GM13977 (cell line): ENCODE data around the gene PCDHGB6.
"Not testable (repeated sequence)": the region's sequence is repeated elsewhere in the genome, so short reads cannot be mapped to it uniquely, and the experiment has no call there.

Experiments
- DNase-seq: peaks from one replicate; pipeline ENCODE4 v3.0.0; 2012; ENCODE audit warnings: low spot score
- CTCF ChIP-seq: IDR thresholded peaks from 2 replicates; pipeline ENCODE4 v1.5.1; 2012; ENCODE audit warnings: mild to moderate bottlenecking, control low read depth; ENCODE audit not compliant: insufficient read depth; ENCODE audit errors: extremely low read depth, missing control alignments
- in situ Hi-C: fragments of 300-500 bp; cut with MboI; formaldehyde crosslinking; loops from one replicate; pipeline ENCODE4 v1.12.0; 2022; ENCODE audit warnings: low sequenced_read_pairs, low pct_unique_long_range_greater_than_20kb, mixed read lengths, inconsistent platforms; ENCODE audit not compliant: unreplicated experiment

The PCDHGB6 gene

GRCh38 chr5:141369994-141370848 is 37.6 kb upstream of the PCDHGB6 start, which contains the start of gene PCDHGB3:
PCDHGB3 (plus strand) TSS chr5:141370242; CDS start chr5:141370395, 153 bp downstream.
- TF ChIP-seq CTCF, result peak; percentile 77
- in situ Hi-C loops, result no loop called here
- peak; percentile 84 for DNase-seq

- no peak for DNase-seq
- in situ Hi-C loops, result no loop called here
- TF ChIP-seq CTCF, result no peak
These were observed 36.0 kb upstream of the PCDHGB6 start for GRCh38 chr5:141371572-141372475.

- in situ Hi-C loops, result no loop called here
- peak; percentile 30 for TF ChIP-seq CTCF
- DNase-seq, result no peak
These were observed 34.0 kb upstream of the PCDHGB6 start, which contains the start of gene PCDHGA6 for GRCh38 chr5:141373673-141374317. PCDHGA6 (plus strand) TSS chr5:141373891; CDS start chr5:141374084, 193 bp downstream.

GRCh38 chr5:141374627-141375026 is 33.2 kb upstream of the PCDHGB6 start:
- no peak for TF ChIP-seq CTCF
- DNase-seq, result no peak
- in situ Hi-C loops, result no loop called here

GRCh38 chr5:141375444-141376155 is 32.2 kb upstream of the PCDHGB6 start:
- DNase-seq, in situ Hi-C loops: not testable (repeated sequence)

- no peak for DNase-seq
- in situ Hi-C loops, result no loop called here
- TF ChIP-seq CTCF, result peak; percentile 37
These were observed 25.1 kb upstream of the PCDHGB6 start, which contains the start of gene PCDHGA7 for GRCh38 chr5:141382469-141383294. PCDHGA7 (plus strand) TSS chr5:141382742; CDS start chr5:141382900, 158 bp downstream.
